Measurements from ENCODE around the gene VPS11. TPM values are rescaled to one million over a fixed set of nuclear protein-coding genes. Genes with fewer than 3 reads are reported as not detected.

The VPS11 gene
- polyA plus RNA-seq, 1 donor from 2014 or later, result 24.8 TPM

DNA sequence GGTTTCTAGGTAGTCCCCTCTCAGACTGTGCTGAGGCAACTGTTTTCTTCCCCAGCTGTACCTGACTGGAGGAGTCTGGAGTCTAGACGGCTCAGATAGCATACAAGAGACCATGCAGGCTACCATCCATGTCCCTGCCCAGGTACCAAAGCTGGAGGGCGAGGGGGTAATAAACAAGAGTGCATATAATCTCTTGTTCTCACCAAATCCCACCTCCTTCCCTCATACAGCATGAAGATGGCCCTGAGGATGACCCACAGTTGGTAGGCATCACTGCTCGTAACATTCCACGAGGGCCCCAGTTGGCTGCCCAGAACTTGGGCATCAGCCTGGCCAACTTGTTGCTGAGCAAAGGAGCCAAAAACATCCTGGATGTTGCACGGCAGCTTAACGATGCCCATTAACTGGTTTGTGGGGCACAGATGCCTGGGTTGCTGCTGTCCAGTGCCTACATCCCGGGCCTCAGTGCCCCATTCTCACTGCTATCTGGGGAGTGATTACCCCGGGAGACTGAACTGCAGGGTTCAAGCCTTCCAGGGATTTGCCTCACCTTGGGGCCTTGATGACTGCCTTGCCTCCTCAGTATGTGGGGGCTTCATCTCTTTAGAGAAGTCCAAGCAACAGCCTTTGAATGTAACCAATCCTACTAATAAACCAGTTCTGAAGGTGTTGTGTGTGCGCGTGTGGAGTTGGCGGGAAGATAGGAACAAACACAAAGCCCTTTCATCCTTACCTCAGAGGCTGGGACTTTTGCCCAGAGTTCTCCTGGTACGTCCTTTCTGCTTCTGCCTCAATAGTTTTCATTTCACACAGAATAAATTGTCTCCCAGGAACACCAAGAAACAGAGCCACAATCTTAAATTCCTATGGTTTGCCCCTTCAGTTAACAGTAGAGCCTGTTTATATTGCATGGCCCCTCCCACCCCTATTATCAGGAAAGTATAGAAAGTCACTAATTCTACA, 25.5 kb downstream of the VPS11 start:
- H3K27ac ChIP-seq (ENCODE audit: low read length), result peak overlapping the region; percentile 25
- H3K36me3 ChIP-seq (ENCODE audit: insufficient read depth, low read length), result no peaks in the 10 kb centered on the region

DNA sequence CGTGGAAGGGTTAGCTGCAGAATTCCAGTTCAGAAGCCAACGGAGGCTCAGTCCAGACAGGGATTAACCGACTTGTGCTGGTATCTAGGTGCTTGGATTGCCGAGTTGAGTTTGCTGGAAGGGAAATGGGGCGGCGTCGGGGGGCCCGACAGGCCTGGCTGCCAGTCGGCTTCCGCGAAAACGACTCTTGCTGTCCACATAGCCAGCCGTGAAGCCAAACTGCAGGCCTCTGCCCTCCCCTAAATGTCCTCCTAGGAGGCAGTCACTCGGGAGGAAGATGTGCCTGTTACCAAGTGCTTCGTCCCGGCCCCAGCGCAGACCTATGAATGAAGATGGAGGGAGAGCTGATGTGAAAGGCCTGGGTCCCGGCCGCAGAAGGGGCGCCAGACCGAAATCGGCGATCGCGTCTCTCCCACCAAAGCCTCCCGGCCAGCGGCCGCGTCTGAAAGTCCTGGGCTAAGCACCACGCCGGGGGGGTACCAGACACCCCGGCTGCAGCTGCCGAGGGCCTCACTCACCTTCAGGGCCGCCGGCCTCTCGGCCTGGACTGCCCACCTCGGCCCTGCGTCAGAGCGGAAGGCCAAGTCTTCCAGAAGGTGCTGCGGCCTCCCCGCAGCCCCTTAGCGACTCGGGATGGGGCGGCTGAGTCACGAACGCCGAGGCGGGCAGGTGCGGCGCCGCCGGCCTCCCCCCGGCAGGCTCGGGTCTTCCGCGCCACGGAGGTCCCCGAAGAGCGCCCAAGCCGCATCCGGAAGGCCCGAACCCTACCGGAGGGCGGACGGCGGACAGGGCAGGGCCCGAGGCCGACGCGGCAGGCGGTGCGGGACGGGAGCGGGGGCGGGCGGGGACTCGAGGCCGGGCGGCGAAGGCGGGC, 26.6 kb downstream of the VPS11 start:
- Histone ChIP-seq H3F3A (ENCODE audit: insufficient read depth, low read length, poor library complexity, severe bottlenecking) (no peaks in the 10 kb centered on the region), H4K20me1 (ENCODE audit: insufficient read depth) (no peaks in the 10 kb centered on the region), H3K4me3 (ENCODE audit: low read length) (peak overlapping the region; percentile 92), H3K27ac (ENCODE audit: low read length) (peak overlapping the region; percentile 48), H3K9ac (ENCODE audit: low read length) (peak overlapping the region; percentile 71), H3K36me3 (ENCODE audit: insufficient read depth, low read length) (no peaks in the 10 kb centered on the region), H2AFZ (ENCODE audit: low read depth, low read length) (no peak overlapping the region), H3K4me2 (ENCODE audit: low read length) (peak overlapping the region; percentile 77), H3K9me3 (ENCODE audit: low read length) (no peaks in the 10 kb centered on the region), H3K9me2 (ENCODE audit: insufficient read depth, low read length) (no peaks in the 10 kb centered on the region), H3K27me3 (ENCODE audit: insufficient read depth, low read depth, low read length) (no peaks in the 10 kb centered on the region), H3K79me2 (replicated peaks; ENCODE audit: insufficient read depth, low read length) (peaks cover 23% of the 10 kb centered on the region)
- TF ChIP-seq SMC3 (conservative IDR thresholded peaks at IDR 0.05; ENCODE audit: poor library complexity) (peak; percentile 27), MXI1 (conservative IDR thresholded peaks at IDR 0.05; ENCODE audit: poor library complexity, severe bottlenecking) (no peak)

More for the DNA sequence above, 25.5 kb downstream of the VPS11 start:
- Histone ChIP-seq H2AFZ (ENCODE audit: low read depth, low read length) (no peak overlapping the region), H3K27me3 (ENCODE audit: insufficient read depth, low read depth, low read length) (no peaks in the 10 kb centered on the region), H3K4me2 (ENCODE audit: low read length) (peak overlapping the region; percentile 77), H3K79me2 (replicated peaks; ENCODE audit: insufficient read depth, low read length) (peaks cover 23% of the 10 kb centered on the region), H3F3A (ENCODE audit: insufficient read depth, low read length, poor library complexity, severe bottlenecking) (no peaks in the 10 kb centered on the region), H3K9ac (ENCODE audit: low read length) (peak overlapping the region; percentile 71), H3K9me3 (ENCODE audit: low read length) (no peaks in the 10 kb centered on the region), H3K9me2 (ENCODE audit: insufficient read depth, low read length) (no peaks in the 10 kb centered on the region), H3K4me3 (ENCODE audit: low read length) (peak overlapping the region; percentile 92), H4K20me1 (ENCODE audit: insufficient read depth) (no peaks in the 10 kb centered on the region)
- TF ChIP-seq SMC3 (conservative IDR thresholded peaks at IDR 0.05; ENCODE audit: poor library complexity) (no peak), POLR2AphosphoS5 (IDR thresholded peaks at IDR 0.05) (no peak), MXI1 (conservative IDR thresholded peaks at IDR 0.05; ENCODE audit: poor library complexity, severe bottlenecking) (no peak), TAF1 (IDR thresholded peaks at IDR 0.05; ENCODE audit: low read depth) (no peak), RAD21 (conservative IDR thresholded peaks at IDR 0.05) (no peak), EP300 (conservative IDR thresholded peaks at IDR 0.05; ENCODE audit: poor library complexity, severe bottlenecking) (no peak), EZH2 (IDR thresholded peaks at IDR 0.05; ENCODE audit: borderline replicate concordance, insufficient read depth, low read length, poor library complexity, severe bottlenecking) (no peak)
- TF ChIP-seq, protein P1, sequence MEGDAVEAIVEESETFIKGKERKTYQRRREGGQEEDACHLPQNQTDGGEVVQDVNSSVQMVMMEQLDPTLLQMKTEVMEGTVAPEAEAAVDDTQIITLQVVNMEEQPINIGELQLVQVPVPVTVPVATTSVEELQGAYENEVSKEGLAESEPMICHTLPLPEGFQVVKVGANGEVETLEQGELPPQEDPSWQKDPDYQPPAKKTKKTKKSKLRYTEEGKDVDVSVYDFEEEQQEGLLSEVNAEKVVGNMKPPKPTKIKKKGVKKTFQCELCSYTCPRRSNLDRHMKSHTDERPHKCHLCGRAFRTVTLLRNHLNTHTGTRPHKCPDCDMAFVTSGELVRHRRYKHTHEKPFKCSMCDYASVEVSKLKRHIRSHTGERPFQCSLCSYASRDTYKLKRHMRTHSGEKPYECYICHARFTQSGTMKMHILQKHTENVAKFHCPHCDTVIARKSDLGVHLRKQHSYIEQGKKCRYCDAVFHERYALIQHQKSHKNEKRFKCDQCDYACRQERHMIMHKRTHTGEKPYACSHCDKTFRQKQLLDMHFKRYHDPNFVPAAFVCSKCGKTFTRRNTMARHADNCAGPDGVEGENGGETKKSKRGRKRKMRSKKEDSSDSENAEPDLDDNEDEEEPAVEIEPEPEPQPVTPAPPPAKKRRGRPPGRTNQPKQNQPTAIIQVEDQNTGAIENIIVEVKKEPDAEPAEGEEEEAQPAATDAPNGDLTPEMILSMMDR (IDR thresholded peaks at IDR 0.05; ENCODE audit: poor library complexity, severe bottlenecking), result no peak
- TF ChIP-seq, protein P2, sequence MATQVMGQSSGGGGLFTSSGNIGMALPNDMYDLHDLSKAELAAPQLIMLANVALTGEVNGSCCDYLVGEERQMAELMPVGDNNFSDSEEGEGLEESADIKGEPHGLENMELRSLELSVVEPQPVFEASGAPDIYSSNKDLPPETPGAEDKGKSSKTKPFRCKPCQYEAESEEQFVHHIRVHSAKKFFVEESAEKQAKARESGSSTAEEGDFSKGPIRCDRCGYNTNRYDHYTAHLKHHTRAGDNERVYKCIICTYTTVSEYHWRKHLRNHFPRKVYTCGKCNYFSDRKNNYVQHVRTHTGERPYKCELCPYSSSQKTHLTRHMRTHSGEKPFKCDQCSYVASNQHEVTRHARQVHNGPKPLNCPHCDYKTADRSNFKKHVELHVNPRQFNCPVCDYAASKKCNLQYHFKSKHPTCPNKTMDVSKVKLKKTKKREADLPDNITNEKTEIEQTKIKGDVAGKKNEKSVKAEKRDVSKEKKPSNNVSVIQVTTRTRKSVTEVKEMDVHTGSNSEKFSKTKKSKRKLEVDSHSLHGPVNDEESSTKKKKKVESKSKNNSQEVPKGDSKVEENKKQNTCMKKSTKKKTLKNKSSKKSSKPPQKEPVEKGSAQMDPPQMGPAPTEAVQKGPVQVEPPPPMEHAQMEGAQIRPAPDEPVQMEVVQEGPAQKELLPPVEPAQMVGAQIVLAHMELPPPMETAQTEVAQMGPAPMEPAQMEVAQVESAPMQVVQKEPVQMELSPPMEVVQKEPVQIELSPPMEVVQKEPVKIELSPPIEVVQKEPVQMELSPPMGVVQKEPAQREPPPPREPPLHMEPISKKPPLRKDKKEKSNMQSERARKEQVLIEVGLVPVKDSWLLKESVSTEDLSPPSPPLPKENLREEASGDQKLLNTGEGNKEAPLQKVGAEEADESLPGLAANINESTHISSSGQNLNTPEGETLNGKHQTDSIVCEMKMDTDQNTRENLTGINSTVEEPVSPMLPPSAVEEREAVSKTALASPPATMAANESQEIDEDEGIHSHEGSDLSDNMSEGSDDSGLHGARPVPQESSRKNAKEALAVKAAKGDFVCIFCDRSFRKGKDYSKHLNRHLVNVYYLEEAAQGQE (IDR thresholded peaks at IDR 0.05; ENCODE audit: borderline replicate concordance), result no peak

Measured in neural cell (in vitro differentiated cells).